IMR-90 (cell line): ENCODE measurements around the gene CARD10.
"Not testable (repeated sequence)": the region's sequence is repeated elsewhere in the genome, so short reads cannot be mapped to it uniquely, and the experiment has no call there.

Source experiments
- CTCF ChIP-seq: conservative IDR thresholded peaks from 2 replicates; pipeline ENCODE4 v1.5.1; 2012; ENCODE audit warnings: mild to moderate bottlenecking, low read depth, low read length, improper control_type of control experiment
- POLR2A ChIP-seq: IDR thresholded peaks from 2 replicates; pipeline ENCODE4 v1.6.1; 2012; ENCODE audit warnings: mild to moderate bottlenecking, low read depth, low read length
- RCOR1 ChIP-seq: IDR thresholded peaks from 2 replicates; pipeline ENCODE4 v1.6.1; 2012; ENCODE audit warnings: mild to moderate bottlenecking, low read length, improper control_type of control experiment; ENCODE audit not compliant: insufficient replicate concordance
- USF2 ChIP-seq: fragments of 150-350 bp; IDR thresholded peaks from 2 replicates; pipeline ENCODE4 v1.6.1; 2017; ENCODE audit warnings: mild to moderate bottlenecking, antibody characterized with exemption, low read length, low read depth

DNA sequence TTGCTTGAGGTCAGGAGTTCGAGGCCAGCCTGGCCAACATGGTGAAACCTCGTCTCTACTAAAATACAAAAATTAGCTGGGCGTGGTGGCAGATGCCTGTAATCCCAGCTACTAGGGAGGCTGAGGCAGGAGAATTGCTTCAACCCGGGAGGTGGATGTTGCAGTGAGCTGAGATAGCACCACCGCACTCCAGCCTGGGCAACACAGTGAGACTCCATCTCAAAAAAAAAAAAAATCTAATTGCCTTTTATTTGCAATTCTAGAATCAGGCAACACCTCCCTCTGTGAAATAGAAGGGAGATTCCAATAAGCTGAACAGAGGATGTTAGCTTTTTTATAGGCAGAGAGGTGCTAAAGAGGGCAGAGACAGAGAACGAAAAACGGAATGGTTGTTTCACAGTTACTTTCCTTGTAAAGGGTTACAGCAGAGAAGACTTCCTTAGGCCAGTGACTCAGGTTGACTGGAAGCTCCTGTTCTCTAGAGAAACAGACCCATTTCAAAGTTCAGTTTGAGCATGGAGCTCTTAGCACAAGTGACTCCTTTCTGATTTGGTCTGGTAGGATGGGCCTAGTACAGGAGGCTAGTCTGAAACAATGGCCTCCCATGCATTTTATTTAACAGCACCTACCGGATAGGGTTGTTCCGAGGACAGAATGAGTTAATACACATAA, 8.0 kb upstream of the CARD10 start:
- TF ChIP-seq POLR2A, CTCF, USF2, RCOR1: not testable (repeated sequence)
